GM12878 (cell line): ENCODE results near the gene VSIG8. TPM values are rescaled to one million over a fixed set of nuclear protein-coding genes. Genes with fewer than 3 reads are reported as not detected.

Source experiments
- ATAC-seq: fragments of 200-7000 bp; cut with Tn5 transposase; 3 replicates; pipeline ENCODE4 v1.9.1; 2020; ENCODE audit warnings: mild to moderate bottlenecking, moderate library complexity
- BruUV-seq: library from RNA; stranded (reverse); fragments of 400-500 nt; replicated peaks from 2 replicates; lab custom pipeline; 2021; lab: Mats Ljungman, UMichigan
- CTCF ChIA-PET: fragments of 300-600 bp; sonication (Branson Sonifier 250); formaldehyde crosslinking; extraction: SDS; loops from one replicate; lab custom pipeline; 2021; ENCODE audit warnings: inconsistent platforms; lab: Yijun Ruan, JAX
- POLR2A ChIA-PET: fragments of 350-600 bp; formaldehyde crosslinking; extraction: SDS; loops from one replicate; lab custom pipeline; 2021; ENCODE audit warnings: inconsistent platforms; lab: Charles Lee
- RAD21 ChIA-PET: fragments of 300-600 bp; sonication (Branson Sonifier 250); formaldehyde crosslinking; loops from one replicate; lab custom pipeline; 2023; ENCODE audit warnings: antibody characterized with exemption; ENCODE audit not compliant: unreplicated experiment; lab: Charles Lee
- SMC1A ChIA-PET: fragments of 300-600 bp; sonication (Branson Sonifier 250); formaldehyde crosslinking; loops from one replicate; lab custom pipeline; 2023; ENCODE audit not compliant: unreplicated experiment, uncharacterized antibody; lab: Charles Lee
- DNase-seq: peaks from one replicate; pipeline ENCODE4 v3.0.0-alpha.2; 2011; ENCODE audit warnings: low read depth, low spot score
- FAIRE-seq: peaks from 3 replicates; lab custom pipeline; 2011; peaks lifted over from hg19 to GRCh38; lab: Jason Lieb, UNC
- H2AFZ ChIP-seq: 2 replicates; pipeline ENCODE4 v1.6.0; 2011; ENCODE audit warnings: low read depth, low read length, control low read depth; ENCODE audit not compliant: control insufficient read depth
- H3K27ac ChIP-seq: 2 replicates; pipeline ENCODE4 v1.5.1; 2011; ENCODE audit warnings: control low read depth; ENCODE audit not compliant: control insufficient read depth, insufficient read depth
- H3K27me3 ChIP-seq, 2 experiments: replicated peaks in 1 of 2; 2 replicates each; pipeline versions ENCODE4 v1.6.0 to v1.6.1; 2011; ENCODE audit warnings: low read length in 1 of 2; ENCODE audit not compliant: control insufficient read depth in 2 of 2, insufficient read depth in 2 of 2
- H3K36me3 ChIP-seq, 2 experiments: 2 replicates each; pipeline ENCODE4 v1.5.1; 2011; ENCODE audit warnings: low read length in 1 of 2; ENCODE audit not compliant: control insufficient read depth in 2 of 2, insufficient read depth in 2 of 2
- H3K4me1 ChIP-seq: 2 replicates; pipeline ENCODE4 v1.6.1; 2011; ENCODE audit warnings: mild to moderate bottlenecking, low read length, moderate library complexity, mixed read lengths; ENCODE audit not compliant: control insufficient read depth, insufficient read depth
- H3K4me2 ChIP-seq: 2 replicates; pipeline ENCODE4 v1.6.0; 2011; ENCODE audit warnings: control low read depth; ENCODE audit not compliant: control insufficient read depth, insufficient read depth
- H3K4me3 ChIP-seq: fragments of 200-600 bp; sonication (generic); 2 replicates; pipeline ENCODE4 v1.5.1; 2016
- H3K79me2 ChIP-seq: 2 replicates; pipeline ENCODE4 v1.6.0; 2011; ENCODE audit warnings: low read length; ENCODE audit not compliant: control insufficient read depth, insufficient read depth
- H3K9ac ChIP-seq: 2 replicates; pipeline ENCODE4 v1.8.0; 2011; ENCODE audit warnings: low read length, control low read depth, mixed read lengths; ENCODE audit not compliant: control insufficient read depth, insufficient read depth
- H3K9me3 ChIP-seq: replicated peaks from 3 replicates; pipeline ENCODE4 v1.5.1; 2011; ENCODE audit warnings: mild to moderate bottlenecking, low read length; ENCODE audit not compliant: control insufficient read depth, insufficient read depth
- H4K20me1 ChIP-seq: 2 replicates; pipeline ENCODE4 v1.6.0; 2011; ENCODE audit not compliant: control insufficient read depth, insufficient read depth
- ATF7 ChIP-seq: fragments of 450-650 bp; IDR thresholded peaks from 2 replicates; pipeline ENCODE4 v1.6.1; 2016; ENCODE audit warnings: low read depth, mild to moderate bottlenecking
- BMI1 ChIP-seq: fragments of 450-650 bp; IDR thresholded peaks from 2 replicates; pipeline ENCODE4 v1.6.1; 2016; ENCODE audit warnings: mild to moderate bottlenecking, moderate library complexity, borderline replicate concordance
- EED ChIP-seq: sonication (generic); IDR thresholded peaks from 2 replicates; pipeline ENCODE4 v1.6.1; 2016; ENCODE audit warnings: antibody characterized with exemption, low read depth
- ESRRA ChIP-seq: IDR thresholded peaks from 2 replicates; pipeline ENCODE4 v1.6.1; 2012; ENCODE audit warnings: mild to moderate bottlenecking, low read length, improper control_type of control experiment
- HDAC2 ChIP-seq: fragments of 200-600 bp; sonication (generic); IDR thresholded peaks from 2 replicates; pipeline ENCODE4 v1.6.1; 2017
- LARP7 ChIP-seq: fragments of 450-650 bp; IDR thresholded peaks from 2 replicates; pipeline ENCODE4 v1.6.1; 2017; ENCODE audit warnings: mild to moderate bottlenecking
- NR2C2 ChIP-seq: IDR thresholded peaks from 2 replicates; pipeline ENCODE4 v1.6.1; 2011; ENCODE audit warnings: borderline replicate concordance, low read depth; ENCODE audit not compliant: control insufficient read depth, insufficient read length
- NRF1 ChIP-seq: conservative IDR thresholded peaks from 2 replicates; pipeline ENCODE4 v1.6.1; 2011; ENCODE audit warnings: mild to moderate bottlenecking, low read depth, low read length, improper control_type of control experiment
- POLR2AphosphoS2 ChIP-seq: IDR thresholded peaks from 2 replicates; pipeline ENCODE4 v1.6.1; 2011; ENCODE audit warnings: low read depth, mild to moderate bottlenecking, low read length, improper control_type of control experiment, moderate library complexity
- RB1 ChIP-seq: fragments of 450-650 bp; formaldehyde crosslinking; IDR thresholded peaks from 2 replicates; pipeline ENCODE4 v1.6.1; 2017; ENCODE audit warnings: mild to moderate bottlenecking, borderline replicate concordance
- ZBTB4 ChIP-seq: fragments of 450-650 bp; formaldehyde crosslinking; IDR thresholded peaks from 2 replicates; pipeline ENCODE4 v1.4.0; 2022; ENCODE audit warnings: mild to moderate bottlenecking, moderate library complexity
- WGBS: methylation state at CpG from one replicate; pipeline ENCODE4 v1.1.6; 2016; ENCODE audit warnings: low lambda C conversion rate; ENCODE audit not compliant: insufficient replicate concordance, insufficient coverage; ENCODE audit errors: missing lambda C conversion rate; 5-methylcytosine and 5-hydroxymethylcytosine counted together
- in situ Hi-C: fragments of 300-500 bp; cut with MboI; formaldehyde crosslinking; loops from 9 replicates; pipeline ENCODE4 v1.14.3; 2018; ENCODE audit warnings: mixed read lengths
- intact Hi-C: fragments of 100-400 bp; cut with micrococcal nuclease; formaldehyde crosslinking; loops from one replicate; pipeline ENCODE4 v1.14.2; 2022; ENCODE audit not compliant: unreplicated experiment
- polyA plus RNA-seq, 11 experiments: library from polyadenylated mRNA; depleted of rRNA in 4 of 11; unstranded in 6 of 11; stranded (reverse) in 5 of 11; fragments of >200 nt; fragmentation: Nextera tagmentation in 4 of 11; fragmentation: Illumina TruSeq in 1 of 11; extraction: Ambion mirVana in 4 of 11; extraction: Trizol in 1 of 11; gene quantifications; 1 replicate in 1 of 11; 2 replicates in 10 of 11; pipeline versions ENCODE4 v1.2.1 to v1.2.3, GENCODE V29; 2011 to 2016; ENCODE audit warnings: inconsistent platforms in 2 of 11, missing spikeins in 2 of 11, low read depth in 1 of 11
- total RNA-seq, 4 experiments: library from RNA; depleted of rRNA in 3 of 4; stranded (reverse); fragments of >200 nt in 3 of 4; fragmentation: Illumina TruSeq in 1 of 4; extraction: Trizol in 1 of 4; gene quantifications; 2 replicates each; pipeline versions ENCODE4 v1.2.1 to v1.2.3, GENCODE V29; 2013 to 2021
- TF ChIP-seq, protein P1 (sequence below): IDR thresholded peaks from 2 replicates; pipeline ENCODE4 v1.6.1; 2011; ENCODE audit warnings: low read depth, low read length, improper control_type of control experiment, borderline replicate concordance
- TF ChIP-seq, protein P2 (sequence below): fragments of 450-650 bp; IDR thresholded peaks from 2 replicates; pipeline ENCODE4 v1.6.1; 2017; ENCODE audit warnings: mild to moderate bottlenecking
- TF ChIP-seq, protein P3 (sequence below): fragments of 450-650 bp; IDR thresholded peaks from 2 replicates; pipeline ENCODE4 v1.6.1; 2016; ENCODE audit warnings: mild to moderate bottlenecking

The VSIG8 gene
- total and polyA plus RNA-seq, 10 of the 15 experiments (the other 5 are each of a cell fraction or from before 2014, with no cell fraction given), result not detected

GRCh38 chr1:159804924-159805323 lies 57.5 kb downstream of the VSIG8 start:
- Histone ChIP-seq H3K9ac (no peak overlapping the region), H3K9me3 (no peaks in the 10 kb centered on the region; the same call in 2 of the 3 replicates), H3K4me2 (no peak overlapping the region), H3K4me3 (no peak overlapping the region), H2AFZ (no peak overlapping the region), H3K27ac (no peak overlapping the region), H3K27me3 (peaks cover 0 to 6% of the 10 kb centered on the region in 2 experiments; a peak in 3 of 4 replicates), H4K20me1 (no peaks in the 10 kb centered on the region), H3K36me3 (no peaks in the 10 kb centered on the region), H3K79me2 (no peaks in the 10 kb centered on the region), H3K4me1 (peaks cover 6% of the 10 kb centered on the region)
- no peak for ATAC-seq
- in situ Hi-C loops, result no loop called here
- RAD21 ChIA-PET, result interaction anchor here (0.6 to 1.1 kb wide), 3 partner anchors 22 to 203 kb away, joined by 3 to 4 read pairs (median 3); partner anchors contain the start of gene SLAMF8
- intact Hi-C loops, result no loop called here
- DNase-seq, result no peak
- BruUV-seq, result no TSS peak
- SMC1A ChIA-PET, result interaction anchor here (0.9 to 11.2 kb wide), 3 partner anchors 12 to 203 kb away, joined by 3 to 289 read pairs (median 4); no protein-coding TSS in a partner anchor
- CTCF ChIA-PET, result interaction anchor here (0.8 to 14.4 kb wide), 7 partner anchors 12 to 204 kb away, joined by 3 to 476 read pairs (median 5); partner anchors contain the start of gene SLAMF8
- 17% methylated on average over 2 of the region's 2 CpGs for WGBS
- FAIRE-seq, result no peak
- POLR2A ChIA-PET, result no interaction called here
- no peak for TF ChIP-seq ATF7
- TF ChIP-seq ESRRA, result no peak
- TF ChIP-seq, protein P1, sequence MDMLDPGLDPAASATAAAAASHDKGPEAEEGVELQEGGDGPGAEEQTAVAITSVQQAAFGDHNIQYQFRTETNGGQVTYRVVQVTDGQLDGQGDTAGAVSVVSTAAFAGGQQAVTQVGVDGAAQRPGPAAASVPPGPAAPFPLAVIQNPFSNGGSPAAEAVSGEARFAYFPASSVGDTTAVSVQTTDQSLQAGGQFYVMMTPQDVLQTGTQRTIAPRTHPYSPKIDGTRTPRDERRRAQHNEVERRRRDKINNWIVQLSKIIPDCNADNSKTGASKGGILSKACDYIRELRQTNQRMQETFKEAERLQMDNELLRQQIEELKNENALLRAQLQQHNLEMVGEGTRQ, result no peak
- no peak for TF ChIP-seq NRF1
- TF ChIP-seq LARP7, result no peak
- TF ChIP-seq RB1, result no peak
- no peak for TF ChIP-seq NR2C2
- TF ChIP-seq, protein P2, sequence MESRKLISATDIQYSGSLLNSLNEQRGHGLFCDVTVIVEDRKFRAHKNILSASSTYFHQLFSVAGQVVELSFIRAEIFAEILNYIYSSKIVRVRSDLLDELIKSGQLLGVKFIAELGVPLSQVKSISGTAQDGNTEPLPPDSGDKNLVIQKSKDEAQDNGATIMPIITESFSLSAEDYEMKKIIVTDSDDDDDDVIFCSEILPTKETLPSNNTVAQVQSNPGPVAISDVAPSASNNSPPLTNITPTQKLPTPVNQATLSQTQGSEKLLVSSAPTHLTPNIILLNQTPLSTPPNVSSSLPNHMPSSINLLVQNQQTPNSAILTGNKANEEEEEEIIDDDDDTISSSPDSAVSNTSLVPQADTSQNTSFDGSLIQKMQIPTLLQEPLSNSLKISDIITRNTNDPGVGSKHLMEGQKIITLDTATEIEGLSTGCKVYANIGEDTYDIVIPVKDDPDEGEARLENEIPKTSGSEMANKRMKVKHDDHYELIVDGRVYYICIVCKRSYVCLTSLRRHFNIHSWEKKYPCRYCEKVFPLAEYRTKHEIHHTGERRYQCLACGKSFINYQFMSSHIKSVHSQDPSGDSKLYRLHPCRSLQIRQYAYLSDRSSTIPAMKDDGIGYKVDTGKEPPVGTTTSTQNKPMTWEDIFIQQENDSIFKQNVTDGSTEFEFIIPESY, result no peak
- TF ChIP-seq BMI1, result no peak
- TF ChIP-seq POLR2AphosphoS2, result no peak
- TF ChIP-seq ZBTB4, result no peak
- TF ChIP-seq HDAC2, result no peak
- TF ChIP-seq EED, result no peak
- TF ChIP-seq, protein P3, sequence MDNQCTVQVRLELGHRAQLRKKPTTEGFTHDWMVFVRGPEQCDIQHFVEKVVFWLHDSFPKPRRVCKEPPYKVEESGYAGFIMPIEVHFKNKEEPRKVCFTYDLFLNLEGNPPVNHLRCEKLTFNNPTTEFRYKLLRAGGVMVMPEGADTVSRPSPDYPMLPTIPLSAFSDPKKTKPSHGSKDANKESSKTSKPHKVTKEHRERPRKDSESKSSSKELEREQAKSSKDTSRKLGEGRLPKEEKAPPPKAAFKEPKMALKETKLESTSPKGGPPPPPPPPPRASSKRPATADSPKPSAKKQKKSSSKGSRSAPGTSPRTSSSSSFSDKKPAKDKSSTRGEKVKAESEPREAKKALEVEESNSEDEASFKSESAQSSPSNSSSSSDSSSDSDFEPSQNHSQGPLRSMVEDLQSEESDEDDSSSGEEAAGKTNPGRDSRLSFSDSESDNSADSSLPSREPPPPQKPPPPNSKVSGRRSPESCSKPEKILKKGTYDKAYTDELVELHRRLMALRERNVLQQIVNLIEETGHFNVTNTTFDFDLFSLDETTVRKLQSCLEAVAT, result no peak
